K562 (cell line): ENCODE measurements around the gene ZNF181. TPM values are rescaled to one million over a fixed set of nuclear protein-coding genes. Genes with fewer than 3 reads are reported as not detected.

Source experiments
- ARID2 ChIP-seq: fragments of 450-650 bp; IDR thresholded peaks from 2 replicates; pipeline ENCODE4 v1.6.1; 2017; ENCODE audit warnings: antibody characterized with exemption, mild to moderate bottlenecking
- CTBP1 ChIP-seq: fragments of 450-650 bp; IDR thresholded peaks from 2 replicates; pipeline ENCODE4 v1.6.1; 2016; ENCODE audit warnings: borderline replicate concordance
- FOXK2 ChIP-seq, 2 experiments: fragments of 450-650 bp; IDR thresholded peaks in 1 of 2; conservative IDR thresholded peaks in 1 of 2; 2 replicates each; pipeline ENCODE4 v1.6.1; 2016; ENCODE audit warnings: low read depth in 2 of 2, mild to moderate bottlenecking in 1 of 2
- RAD51 ChIP-seq: fragments of 450-650 bp; IDR thresholded peaks from 2 replicates; pipeline ENCODE4 v1.7.1; 2016; ENCODE audit warnings: low read depth, mild to moderate bottlenecking, borderline replicate concordance
- TCF7L2 ChIP-seq: fragments of 150-350 bp; IDR thresholded peaks from 2 replicates; pipeline ENCODE4 v1.6.1; 2016; ENCODE audit warnings: low read depth, mild to moderate bottlenecking, low read length, moderate library complexity
- ZC3H8 ChIP-seq: fragments of 450-650 bp; IDR thresholded peaks from 2 replicates; pipeline ENCODE4 v1.6.1; 2017
- ZNF253 ChIP-seq: fragments of 250-450 bp; sonication (Bioruptor Pico); conservative IDR thresholded peaks from 2 replicates; pipeline ENCODE4 v1.6.1; 2021; ENCODE audit warnings: mild to moderate bottlenecking
- polyA plus RNA-seq, 8 experiments: library from polyadenylated mRNA; depleted of rRNA in 4 of 8; stranded (reverse) in 5 of 8; unstranded in 3 of 8; fragments of >200 nt; fragmentation: Nextera tagmentation in 2 of 8; fragmentation: Illumina TruSeq in 1 of 8; extraction: Ambion mirVana in 2 of 8; extraction: Trizol in 1 of 8; gene quantifications; 2 replicates each; pipeline versions ENCODE4 v1.2.1 to v1.2.3, GENCODE V29; 2011 to 2014; ENCODE audit warnings: inconsistent platforms in 1 of 8, missing spikeins in 1 of 8
- total RNA-seq, 7 experiments: library from RNA; depleted of rRNA in 6 of 7; stranded (reverse); fragments of >200 nt in 6 of 7; fragmentation: Illumina TruSeq in 2 of 7; extraction: Trizol in 2 of 7; gene quantifications; 2 replicates each; pipeline versions ENCODE4 v1.2.1 to v1.2.3, GENCODE V29; 2011 to 2021; ENCODE audit warnings: low replicate concordance in 1 of 7
- TF ChIP-seq, protein P1 (sequence below), 3 experiments: IDR thresholded peaks in 2 of 3; conservative IDR thresholded peaks in 1 of 3; 2 replicates each; pipeline ENCODE4 v1.5.1; 2011 to 2012; ENCODE audit warnings: low read length in 3 of 3, mild to moderate bottlenecking in 3 of 3, control low read depth in 2 of 3, improper control_type of control experiment in 1 of 3, inconsistent platforms in 1 of 3, low read depth in 1 of 3, mixed read lengths in 1 of 3, moderate library complexity in 1 of 3; ENCODE audit not compliant: insufficient read depth in 2 of 3
- TF ChIP-seq, protein P2 (sequence below), 2 experiments: fragments of 450-650 bp; formaldehyde crosslinking in 1 of 2; IDR thresholded peaks; 2 replicates each; pipeline versions ENCODE4 v1.4.0 to v1.6.1; 2014 to 2020; ENCODE audit warnings: mild to moderate bottlenecking in 2 of 2, borderline replicate concordance in 1 of 2, low read depth in 1 of 2
- TF ChIP-seq, protein P3 (sequence below): sonication (generic); formaldehyde crosslinking; IDR thresholded peaks from 2 replicates; pipeline ENCODE4 v1.5.0; 2020; ENCODE audit warnings: missing genetic modification reagents
- TF ChIP-seq, protein P4 (sequence below): fragments of 450-650 bp; formaldehyde crosslinking; IDR thresholded peaks from 2 replicates; pipeline ENCODE4 v1.4.0; 2020; ENCODE audit warnings: mild to moderate bottlenecking, moderate library complexity
- TF ChIP-seq, protein P5 (sequence below): sonication (generic); formaldehyde crosslinking; IDR thresholded peaks from 2 replicates; pipeline ENCODE4 v1.8.0; 2023; ENCODE audit warnings: mild to moderate bottlenecking, missing genetic modification reagents

The ZNF181 gene
- total and polyA plus RNA-seq, 9 of the 15 experiments (the other 6 are each of a cell fraction or from before 2014, with no cell fraction given): 4.3 to 20.3 (median 12.1) TPM

DNA sequence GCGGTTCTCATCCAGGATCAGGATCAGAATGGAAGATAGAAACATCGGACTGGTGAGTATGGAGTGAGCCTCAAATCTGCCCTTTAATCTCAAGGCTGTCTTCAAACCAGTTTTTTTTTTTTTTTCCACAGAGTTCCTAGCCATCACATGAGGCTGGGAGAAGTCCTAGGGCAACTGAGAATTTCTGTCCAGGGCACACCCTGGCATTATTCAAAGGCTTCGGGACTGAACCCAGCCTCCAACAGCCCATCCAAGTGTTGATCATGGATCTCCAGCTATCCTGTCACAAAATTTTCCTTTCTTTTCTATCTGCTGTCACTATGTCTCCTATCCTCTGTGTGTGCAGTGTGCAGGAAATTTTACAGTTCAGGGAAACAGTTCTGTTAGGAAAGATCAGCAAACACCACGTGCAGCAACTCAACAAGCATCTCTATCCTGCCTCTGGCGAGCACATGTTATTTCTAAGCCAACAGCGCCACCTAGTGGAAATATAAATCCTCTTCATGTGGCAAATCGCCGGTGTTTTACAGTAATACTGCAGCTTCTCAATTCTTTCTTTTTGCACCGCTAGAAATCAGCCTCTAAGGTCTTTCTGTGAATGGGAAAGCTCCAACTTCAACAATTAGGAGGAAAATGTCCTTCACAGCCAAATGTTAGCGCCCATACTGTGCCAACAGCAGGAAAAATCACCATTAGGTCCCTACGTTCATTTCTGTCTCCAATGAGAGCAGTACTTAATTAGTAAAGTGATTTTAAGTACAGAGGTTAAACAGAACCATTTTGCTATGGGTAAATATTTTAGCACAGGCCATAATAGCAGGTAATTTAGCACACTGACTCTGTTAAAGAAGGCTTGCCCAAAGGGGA is 21.4 kb upstream of the ZNF181 start (continued):
- TF ChIP-seq, protein P1, sequence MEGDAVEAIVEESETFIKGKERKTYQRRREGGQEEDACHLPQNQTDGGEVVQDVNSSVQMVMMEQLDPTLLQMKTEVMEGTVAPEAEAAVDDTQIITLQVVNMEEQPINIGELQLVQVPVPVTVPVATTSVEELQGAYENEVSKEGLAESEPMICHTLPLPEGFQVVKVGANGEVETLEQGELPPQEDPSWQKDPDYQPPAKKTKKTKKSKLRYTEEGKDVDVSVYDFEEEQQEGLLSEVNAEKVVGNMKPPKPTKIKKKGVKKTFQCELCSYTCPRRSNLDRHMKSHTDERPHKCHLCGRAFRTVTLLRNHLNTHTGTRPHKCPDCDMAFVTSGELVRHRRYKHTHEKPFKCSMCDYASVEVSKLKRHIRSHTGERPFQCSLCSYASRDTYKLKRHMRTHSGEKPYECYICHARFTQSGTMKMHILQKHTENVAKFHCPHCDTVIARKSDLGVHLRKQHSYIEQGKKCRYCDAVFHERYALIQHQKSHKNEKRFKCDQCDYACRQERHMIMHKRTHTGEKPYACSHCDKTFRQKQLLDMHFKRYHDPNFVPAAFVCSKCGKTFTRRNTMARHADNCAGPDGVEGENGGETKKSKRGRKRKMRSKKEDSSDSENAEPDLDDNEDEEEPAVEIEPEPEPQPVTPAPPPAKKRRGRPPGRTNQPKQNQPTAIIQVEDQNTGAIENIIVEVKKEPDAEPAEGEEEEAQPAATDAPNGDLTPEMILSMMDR (IDR thresholded peaks at IDR 0.05 in 2 of 3, conservative IDR thresholded peaks at IDR 0.05 in 1 of 3; ENCODE audit: insufficient read depth in 2 of 3, low read depth in 1 of 3, low read length in 3 of 3): peak; percentile 71 to 91 (median 83)
- TF ChIP-seq, protein P2, sequence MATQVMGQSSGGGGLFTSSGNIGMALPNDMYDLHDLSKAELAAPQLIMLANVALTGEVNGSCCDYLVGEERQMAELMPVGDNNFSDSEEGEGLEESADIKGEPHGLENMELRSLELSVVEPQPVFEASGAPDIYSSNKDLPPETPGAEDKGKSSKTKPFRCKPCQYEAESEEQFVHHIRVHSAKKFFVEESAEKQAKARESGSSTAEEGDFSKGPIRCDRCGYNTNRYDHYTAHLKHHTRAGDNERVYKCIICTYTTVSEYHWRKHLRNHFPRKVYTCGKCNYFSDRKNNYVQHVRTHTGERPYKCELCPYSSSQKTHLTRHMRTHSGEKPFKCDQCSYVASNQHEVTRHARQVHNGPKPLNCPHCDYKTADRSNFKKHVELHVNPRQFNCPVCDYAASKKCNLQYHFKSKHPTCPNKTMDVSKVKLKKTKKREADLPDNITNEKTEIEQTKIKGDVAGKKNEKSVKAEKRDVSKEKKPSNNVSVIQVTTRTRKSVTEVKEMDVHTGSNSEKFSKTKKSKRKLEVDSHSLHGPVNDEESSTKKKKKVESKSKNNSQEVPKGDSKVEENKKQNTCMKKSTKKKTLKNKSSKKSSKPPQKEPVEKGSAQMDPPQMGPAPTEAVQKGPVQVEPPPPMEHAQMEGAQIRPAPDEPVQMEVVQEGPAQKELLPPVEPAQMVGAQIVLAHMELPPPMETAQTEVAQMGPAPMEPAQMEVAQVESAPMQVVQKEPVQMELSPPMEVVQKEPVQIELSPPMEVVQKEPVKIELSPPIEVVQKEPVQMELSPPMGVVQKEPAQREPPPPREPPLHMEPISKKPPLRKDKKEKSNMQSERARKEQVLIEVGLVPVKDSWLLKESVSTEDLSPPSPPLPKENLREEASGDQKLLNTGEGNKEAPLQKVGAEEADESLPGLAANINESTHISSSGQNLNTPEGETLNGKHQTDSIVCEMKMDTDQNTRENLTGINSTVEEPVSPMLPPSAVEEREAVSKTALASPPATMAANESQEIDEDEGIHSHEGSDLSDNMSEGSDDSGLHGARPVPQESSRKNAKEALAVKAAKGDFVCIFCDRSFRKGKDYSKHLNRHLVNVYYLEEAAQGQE (IDR thresholded peaks at IDR 0.05; ENCODE audit: borderline replicate concordance): peak; percentile 82
- TF ChIP-seq, protein P2 (CRISPR knock-in tag; IDR thresholded peaks at IDR 0.05; ENCODE audit: low read depth): no peak
- TF ChIP-seq CTBP1 (peak; percentile 22; the same call in 1 of the 2 replicates), ZC3H8 (no peak), FOXK2 (conservative IDR thresholded peaks at IDR 0.05 in 1 of 2, IDR thresholded peaks at IDR 0.05 in 1 of 2; ENCODE audit: low read depth in 2 of 2) (peak; percentile 20 to 41; a peak in 1 of 4 replicates), ZNF253 (CRISPR knock-in tag) (no peak), ARID2 (0 out of 2 replicates have a peak, but pooled peaks have one; percentile 7), RAD51 (0 out of 2 replicates have a peak, but pooled peaks have one; percentile 30), TCF7L2 (no peak)
- TF ChIP-seq, protein P3, sequence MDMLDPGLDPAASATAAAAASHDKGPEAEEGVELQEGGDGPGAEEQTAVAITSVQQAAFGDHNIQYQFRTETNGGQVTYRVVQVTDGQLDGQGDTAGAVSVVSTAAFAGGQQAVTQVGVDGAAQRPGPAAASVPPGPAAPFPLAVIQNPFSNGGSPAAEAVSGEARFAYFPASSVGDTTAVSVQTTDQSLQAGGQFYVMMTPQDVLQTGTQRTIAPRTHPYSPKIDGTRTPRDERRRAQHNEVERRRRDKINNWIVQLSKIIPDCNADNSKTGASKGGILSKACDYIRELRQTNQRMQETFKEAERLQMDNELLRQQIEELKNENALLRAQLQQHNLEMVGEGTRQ (CRISPR knock-in tag): peak; percentile 42
- TF ChIP-seq, protein P4, sequence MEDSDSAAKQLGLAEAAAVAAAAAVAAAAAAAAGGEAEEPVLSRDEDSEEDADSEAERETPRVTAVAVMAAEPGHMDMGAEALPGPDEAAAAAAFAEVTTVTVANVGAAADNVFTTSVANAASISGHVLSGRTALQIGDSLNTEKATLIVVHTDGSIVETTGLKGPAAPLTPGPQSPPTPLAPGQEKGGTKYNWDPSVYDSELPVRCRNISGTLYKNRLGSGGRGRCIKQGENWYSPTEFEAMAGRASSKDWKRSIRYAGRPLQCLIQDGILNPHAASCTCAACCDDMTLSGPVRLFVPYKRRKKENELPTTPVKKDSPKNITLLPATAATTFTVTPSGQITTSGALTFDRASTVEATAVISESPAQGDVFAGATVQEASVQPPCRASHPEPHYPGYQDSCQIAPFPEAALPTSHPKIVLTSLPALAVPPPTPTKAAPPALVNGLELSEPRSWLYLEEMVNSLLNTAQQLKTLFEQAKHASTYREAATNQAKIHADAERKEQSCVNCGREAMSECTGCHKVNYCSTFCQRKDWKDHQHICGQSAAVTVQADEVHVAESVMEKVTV (CRISPR knock-in tag): peak; percentile 81
- TF ChIP-seq, protein P5, sequence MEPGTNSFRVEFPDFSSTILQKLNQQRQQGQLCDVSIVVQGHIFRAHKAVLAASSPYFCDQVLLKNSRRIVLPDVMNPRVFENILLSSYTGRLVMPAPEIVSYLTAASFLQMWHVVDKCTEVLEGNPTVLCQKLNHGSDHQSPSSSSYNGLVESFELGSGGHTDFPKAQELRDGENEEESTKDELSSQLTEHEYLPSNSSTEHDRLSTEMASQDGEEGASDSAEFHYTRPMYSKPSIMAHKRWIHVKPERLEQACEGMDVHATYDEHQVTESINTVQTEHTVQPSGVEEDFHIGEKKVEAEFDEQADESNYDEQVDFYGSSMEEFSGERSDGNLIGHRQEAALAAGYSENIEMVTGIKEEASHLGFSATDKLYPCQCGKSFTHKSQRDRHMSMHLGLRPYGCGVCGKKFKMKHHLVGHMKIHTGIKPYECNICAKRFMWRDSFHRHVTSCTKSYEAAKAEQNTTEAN (CRISPR knock-in tag): no peak
